Measurements from ENCODE around the gene CIPC. TPM values are rescaled to one million over a fixed set of nuclear protein-coding genes. Genes with fewer than 3 reads are reported as not detected.

The CIPC gene
- total and polyA plus RNA-seq, 9 of the 15 experiments (the other 6 are each of a cell fraction or from before 2014, with no cell fraction given), result 5.0 to 16.9 (median 10.7) TPM

GRCh38 chr14:77122526-77123125 is 24.6 kb downstream of the CIPC start:
- in situ Hi-C loops (cut with MboI), result no loop called here
- Histone ChIP-seq H3K79me2 (ENCODE audit: control insufficient read depth, insufficient read depth, low read length) (no peaks in the 10 kb centered on the region), H3K4me1 (replicated peaks in 1 of 2; ENCODE audit: control insufficient read depth in 2 of 2, insufficient read depth in 2 of 2, low read length in 2 of 2) (peaks cover 0 to 22% of the 10 kb centered on the region in 2 experiments; a peak in 4 of 5 replicates), H3K4me3 (no peak overlapping the region), H3K27ac (ENCODE audit: extremely low read depth, low read depth, low read length) (no peak overlapping the region), H3K9me1 (ENCODE audit: control insufficient read depth, insufficient read depth, low read length) (no peaks in the 10 kb centered on the region), H4K20me1 (replicated peaks; ENCODE audit: control insufficient read depth, insufficient read depth, low read length) (no peaks in the 10 kb centered on the region), H3K27me3 (ENCODE audit: control insufficient read depth in 2 of 2, insufficient read depth in 2 of 2, low read length in 2 of 2) (peaks cover 0 to 12% of the 10 kb centered on the region in 2 experiments; a peak in 1 of 5 replicates), H3K9me3 (replicated peaks; ENCODE audit: control insufficient read depth, insufficient read depth, low read depth, low read length) (no peaks in the 10 kb centered on the region), H2AFZ (ENCODE audit: low read depth, low read length) (no peak overlapping the region), H3K36me3 (ENCODE audit: control insufficient read depth, insufficient read depth, low read length) (peaks cover 3% of the 10 kb centered on the region; the same call in 1 of the 3 replicates), H3K9ac (ENCODE audit: insufficient read depth in 1 of 2, low read depth in 2 of 2, low read length in 2 of 2) (no peak overlapping the region), H3K4me2 (ENCODE audit: insufficient read depth, low read length) (no peak overlapping the region)
- no TSS peak for BruUV-seq (replicated peaks)
- 57% methylated on average over 6 of the region's 6 CpGs for WGBS (ENCODE audit: insufficient coverage, low coverage, missing lambda C conversion rate)
- FAIRE-seq, result no peak
- POLR2A ChIA-PET, result no interaction called here
- ATAC-seq, result no peak
- CTCF ChIA-PET (ENCODE audit: low intra/inter-chr PET ratio), result no interaction called here
- TF ChIP-seq ZBTB1 (CRISPR knock-in tag; IDR thresholded peaks at IDR 0.05; ENCODE audit: borderline replicate concordance, low read depth) (no peak), STAG1 (CRISPR knock-in tag; IDR thresholded peaks at IDR 0.05; ENCODE audit: borderline replicate concordance) (no peak), ZNF79 (CRISPR knock-in tag; IDR thresholded peaks at IDR 0.05; ENCODE audit: low read depth) (no peak), ZBTB43 (CRISPR knock-in tag; IDR thresholded peaks at IDR 0.05) (no peak), PHTF2 (CRISPR knock-in tag; IDR thresholded peaks at IDR 0.05) (no peak), NUFIP1 (IDR thresholded peaks at IDR 0.05; ENCODE audit: partially characterized antibody) (no peak), POLR2G (IDR thresholded peaks at IDR 0.05; ENCODE audit: low read depth, low read length) (no peak), ESRRB (CRISPR knock-in tag; IDR thresholded peaks at IDR 0.05; ENCODE audit: borderline replicate concordance) (no peak), SMAD3 (CRISPR knock-in tag; conservative IDR thresholded peaks at IDR 0.05) (no peak), ZC3H4 (CRISPR knock-in tag; IDR thresholded peaks at IDR 0.05; ENCODE audit: borderline replicate concordance) (no peak), ATF2 (CRISPR knock-in tag; IDR thresholded peaks at IDR 0.05) (no peak), ZNF143 (CRISPR knock-in tag; IDR thresholded peaks at IDR 0.05) (no peak)
- intact Hi-C loops (cut with micrococcal nuclease), result no loop called here
- DNase-seq (ENCODE audit: extremely low read depth in 1 of 4, low spot score in 3 of 4), result no peak
